HCT116 (cell line): ENCODE data around the gene RAB40C. TPM values are rescaled to one million over a fixed set of nuclear protein-coding genes. Genes with fewer than 3 reads are reported as not detected.

Source experiments
- ATAC-seq: fragments of 200-7000 bp; cut with Tn5 transposase; 2 replicates; pipeline ENCODE4 v1.9.1; 2020; ENCODE audit warnings: mild to moderate bottlenecking, moderate library complexity
- BruUV-seq: library from RNA; stranded (reverse); fragments of 400-500 nt; replicated peaks from 2 replicates; lab custom pipeline; 2021; lab: Mats Ljungman, UMichigan
- CTCF ChIA-PET: fragments of 300-600 bp; sonication (Branson Sonifier 250); formaldehyde crosslinking; loops from one replicate; lab custom pipeline; 2021; ENCODE audit warnings: antibody characterized with exemption; lab: Charles Lee
- POLR2A ChIA-PET: fragments of 300-600, 350-600 bp; sonication (Branson Sonifier 250); formaldehyde crosslinking; loops from one replicate; lab custom pipeline; 2021; ENCODE audit warnings: antibody characterized with exemption; lab: Charles Lee
- RAD21 ChIA-PET, 2 experiments: fragments of 300-600 bp; sonication (Branson Sonifier 250); formaldehyde crosslinking; loops; one replicate each; lab custom pipeline; 2023; ENCODE audit warnings: low total read pairs in 2 of 2; ENCODE audit not compliant: uncharacterized antibody in 2 of 2, unreplicated experiment in 2 of 2, low non-redundant PET in 1 of 2; lab: Charles Lee
- DNase-seq: peaks from one replicate; pipeline ENCODE4 v3.0.0-alpha.2; 2010; ENCODE audit warnings: low read depth, low spot score
- H2AFZ ChIP-seq: fragments of 200-600 bp; shearing (Covaris generic), sonication (generic); 2 replicates; pipeline ENCODE4 v1.6.1; 2017; ENCODE audit warnings: low read depth, mixed run types, mixed read lengths, antibody characterized with exemption, low read length; ENCODE audit not compliant: poor library complexity, severe bottlenecking
- H3K27ac ChIP-seq: 2 replicates; pipeline ENCODE4 v1.5.1; 2012; ENCODE audit warnings: low read depth, low read length
- H3K27me3 ChIP-seq: fragments of 200-600 bp; sonication (generic); 2 replicates; pipeline ENCODE4 v1.6.1; 2016; ENCODE audit warnings: mixed run types, low read length, mixed read lengths; ENCODE audit not compliant: insufficient read depth
- H3K36me3 ChIP-seq, 2 experiments: fragments of 200-500 bp in 1 of 2; fragments of 200-600 bp in 1 of 2; sonication (Bioruptor generic) in 1 of 2; sonication (generic) in 1 of 2; 2 replicates each; pipeline versions ENCODE4 v1.5.1 to v1.6.1; 2014 to 2016; ENCODE audit warnings: low read length in 2 of 2, inconsistent platforms in 1 of 2, mixed read lengths in 1 of 2, mixed run types in 1 of 2; ENCODE audit not compliant: insufficient read depth in 2 of 2, control insufficient read depth in 1 of 2
- H3K4me1 ChIP-seq, 2 experiments: fragments of 200-600 bp in 1 of 2; sonication (generic) in 1 of 2; 2 replicates each; pipeline versions ENCODE4 v1.5.1 to v1.6.1; 2012 to 2017; ENCODE audit warnings: low read length in 2 of 2, inconsistent platforms in 1 of 2, mild to moderate bottlenecking in 1 of 2, mixed read lengths in 1 of 2, mixed run types in 1 of 2, moderate library complexity in 1 of 2; ENCODE audit not compliant: insufficient read depth in 2 of 2, control insufficient read depth in 1 of 2
- H3K4me2 ChIP-seq: fragments of 200-600 bp; sonication (generic); 2 replicates; pipeline ENCODE4 v1.6.1; 2017; ENCODE audit warnings: mixed run types, low read length, mixed read lengths
- H3K4me3 ChIP-seq, 2 experiments: fragments of 200-600 bp in 1 of 2; sonication (generic) in 1 of 2; replicated peaks in 1 of 2; 2 replicates each; pipeline ENCODE4 v1.5.1; 2011 to 2016; ENCODE audit warnings: low read length in 2 of 2, control low read depth in 1 of 2, low read depth in 1 of 2, mild to moderate bottlenecking in 1 of 2, mixed read lengths in 1 of 2, mixed run types in 1 of 2
- H3K79me2 ChIP-seq: fragments of 200-600 bp; sonication (generic); 2 replicates; pipeline ENCODE4 v1.6.1; 2017; ENCODE audit warnings: mild to moderate bottlenecking, mixed run types, low read length, moderate library complexity, mixed read lengths; ENCODE audit not compliant: insufficient read depth
- H3K9ac ChIP-seq: fragments of 200-600 bp; sonication (generic); 2 replicates; pipeline ENCODE4 v1.6.1; 2016; ENCODE audit warnings: low read length, mixed read lengths
- H3K9me2 ChIP-seq: fragments of 200-600 bp; sonication (generic), shearing (Covaris generic); 2 replicates; pipeline ENCODE4 v1.6.1; 2017; ENCODE audit warnings: mixed run types, mild to moderate bottlenecking, moderate library complexity; ENCODE audit not compliant: insufficient read depth
- H3K9me3 ChIP-seq, 2 experiments: fragments of 200-500 bp in 1 of 2; fragments of 200-600 bp in 1 of 2; sonication (Bioruptor generic) in 1 of 2; sonication (generic) in 1 of 2; 2 replicates each; pipeline ENCODE4 v1.6.1; 2014 to 2017; ENCODE audit warnings: low read length in 2 of 2, mixed read lengths in 2 of 2, inconsistent platforms in 1 of 2, low read depth in 1 of 2, mild to moderate bottlenecking in 1 of 2, mixed run types in 1 of 2, moderate library complexity in 1 of 2; ENCODE audit not compliant: control insufficient read depth in 1 of 2, insufficient read depth in 1 of 2
- H4K20me1 ChIP-seq: fragments of 200-600 bp; sonication (generic), shearing (Covaris generic); 2 replicates; pipeline ENCODE4 v1.6.1; 2017; ENCODE audit warnings: mixed run types, mild to moderate bottlenecking, moderate library complexity; ENCODE audit not compliant: insufficient read depth
- CBX3 ChIP-seq: IDR thresholded peaks from 2 replicates; pipeline ENCODE4 v1.6.1; 2012; ENCODE audit warnings: low read depth
- EGR1 ChIP-seq: IDR thresholded peaks from 2 replicates; pipeline ENCODE4 v1.6.1; 2012; ENCODE audit warnings: low read depth
- ELF1 ChIP-seq: IDR thresholded peaks from 2 replicates; pipeline ENCODE4 v1.6.1; 2012; ENCODE audit warnings: low read depth, borderline replicate concordance
- EZH2 ChIP-seq: fragments of 200-600 bp; sonication (generic); IDR thresholded peaks from 2 replicates; pipeline ENCODE4 v1.6.1; 2017; ENCODE audit warnings: antibody characterized with exemption, mixed run types
- EZH2phosphoT487 ChIP-seq: fragments of 200-600 bp; IDR thresholded peaks from 2 replicates; pipeline ENCODE4 v1.6.1; 2018; ENCODE audit warnings: antibody characterized with exemption, borderline replicate concordance
- FOSL1 ChIP-seq: IDR thresholded peaks from 2 replicates; pipeline ENCODE4 v1.6.1; 2012; ENCODE audit warnings: low read depth
- JUND ChIP-seq: IDR thresholded peaks from 2 replicates; pipeline ENCODE4 v1.6.1; 2012
- MAX ChIP-seq: IDR thresholded peaks from 2 replicates; pipeline ENCODE4 v1.6.1; 2012
- POLR2AphosphoS5 ChIP-seq: IDR thresholded peaks from 2 replicates; pipeline ENCODE4 v1.6.1; 2011; ENCODE audit warnings: mild to moderate bottlenecking, low read depth, low read length, moderate library complexity
- RAD21 ChIP-seq: IDR thresholded peaks from 2 replicates; pipeline ENCODE4 v1.6.1; 2012; ENCODE audit warnings: low read depth, mild to moderate bottlenecking
- REST ChIP-seq: IDR thresholded peaks from 2 replicates; pipeline ENCODE4 v1.6.1; 2012; ENCODE audit warnings: low read depth
- SIN3A ChIP-seq: IDR thresholded peaks from 2 replicates; pipeline ENCODE4 v1.6.1; 2012; ENCODE audit warnings: low read depth
- SP1 ChIP-seq: IDR thresholded peaks from 2 replicates; pipeline ENCODE4 v1.6.1; 2012; ENCODE audit warnings: low read depth
- SRF ChIP-seq: IDR thresholded peaks from 2 replicates; pipeline ENCODE4 v1.6.1; 2012; ENCODE audit warnings: low read depth
- TCF7L2 ChIP-seq: IDR thresholded peaks from 2 replicates; pipeline ENCODE4 v1.7.0; 2011; ENCODE audit warnings: borderline replicate concordance, inconsistent platforms; ENCODE audit not compliant: insufficient read depth, insufficient read length; ENCODE audit errors: extremely low read depth
- YY1 ChIP-seq: IDR thresholded peaks from 2 replicates; pipeline ENCODE4 v1.6.1; 2011; ENCODE audit warnings: low read length, low read depth, moderate library complexity, mild to moderate bottlenecking; ENCODE audit not compliant: insufficient replicate concordance; ENCODE audit errors: extremely low read depth
- ZFX ChIP-seq: fragments of 450-650 bp; IDR thresholded peaks from 2 replicates; pipeline ENCODE4 v1.6.1; 2017
- ZNF274 ChIP-seq: fragments of 200-500 bp; sonication (Bioruptor generic); IDR thresholded peaks from 2 replicates; pipeline ENCODE4 v1.6.1; 2014; ENCODE audit warnings: mild to moderate bottlenecking, low read depth, low read length, inconsistent platforms
- intact Hi-C: fragments of 100-400 bp; cut with micrococcal nuclease; formaldehyde crosslinking; loops from 2 replicates; pipeline ENCODE4 v1.10.0; 2022
- total RNA-seq: library from RNA; stranded (reverse); gene quantifications from one replicate; pipeline ENCODE4 v1.2.1, GENCODE V29; 2021; ENCODE audit not compliant: unreplicated experiment
- TF ChIP-seq, protein P1 (sequence below): IDR thresholded peaks from 2 replicates; pipeline ENCODE4 v1.6.1; 2012

Gene RAB40C
- total RNA-seq, 1 experiment from 2014 or later, result 14.1 TPM

DNA sequence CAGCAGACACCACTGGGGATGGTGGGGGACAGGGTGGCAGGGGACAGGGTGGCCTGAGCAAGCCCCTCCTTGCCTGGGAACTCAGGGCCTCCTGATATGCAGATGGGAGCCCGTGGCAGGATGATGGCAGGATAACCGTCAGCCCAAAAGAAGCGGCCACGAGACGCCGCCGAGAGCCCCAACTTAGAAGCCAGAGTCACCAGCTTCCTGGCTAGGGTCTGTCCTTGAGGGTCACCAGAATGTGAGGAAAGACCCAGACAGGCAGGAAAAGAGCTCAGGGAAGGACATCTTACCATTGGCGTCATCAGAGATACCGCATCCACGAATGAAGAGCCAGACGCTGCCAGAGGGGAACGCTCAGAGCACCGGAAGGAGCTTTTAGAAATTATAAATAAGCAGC lies 19.4 kb downstream of the RAB40C start:
- no TSS peak for BruUV-seq
- Histone ChIP-seq H3K4me3 (no peak overlapping the region), H3K36me3 (no peaks in the 10 kb centered on the region), H3K79me2 (no peaks in the 10 kb centered on the region), H3K9me2 (no peaks in the 10 kb centered on the region), H3K4me1 (no peaks in the 10 kb centered on the region), H4K20me1 (no peaks in the 10 kb centered on the region), H3K9me3 (no peaks in the 10 kb centered on the region), H3K27ac (no peak overlapping the region), H3K4me2 (no peak overlapping the region), H2AFZ (no peak overlapping the region), H3K9ac (no peak overlapping the region), H3K27me3 (no peaks in the 10 kb centered on the region)
- DNase-seq, result no peak
- intact Hi-C loops, result no loop called here
- no peak for TF ChIP-seq ELF1
- no peak for TF ChIP-seq POLR2AphosphoS5
- TF ChIP-seq EZH2phosphoT487, result no peak
- no peak for TF ChIP-seq MAX
- ChIA-PET RAD21 (no interaction called here), CTCF (no interaction called here), POLR2A (no interaction called here)
- ATAC-seq, result no peak

- ATAC-seq, result no peak
- H3K4me1 ChIP-seq, result no peaks in the 10 kb centered on the region
- no peak overlapping the region for H2AFZ ChIP-seq
- H3K4me2 ChIP-seq, result no peak overlapping the region
- intact Hi-C loops, result no loop called here
- no peaks in the 10 kb centered on the region for H3K9me3 ChIP-seq
- H4K20me1 ChIP-seq, result no peaks in the 10 kb centered on the region
- H3K79me2 ChIP-seq, result peaks cover 4% of the 10 kb centered on the region; the same call in 1 of the 2 replicates
- no peak overlapping the region for H3K27ac ChIP-seq
- H3K9me2 ChIP-seq, result no peaks in the 10 kb centered on the region
- H3K27me3 ChIP-seq, result no peaks in the 10 kb centered on the region
- H3K9ac ChIP-seq, result no peak overlapping the region
- RAD21 ChIA-PET, result no interaction called here
- no TSS peak for BruUV-seq
- CTCF ChIA-PET, result no interaction called here
- H3K4me3 ChIP-seq, result no peak overlapping the region
- DNase-seq, result no peak
- POLR2A ChIA-PET, result no interaction called here
- H3K36me3 ChIP-seq, result no peaks in the 10 kb centered on the region
- no peak for TF ChIP-seq SP1
- TF ChIP-seq EGR1, result no peak
- no peak for TF ChIP-seq CBX3
- TF ChIP-seq POLR2AphosphoS5, result no peak
- TF ChIP-seq SIN3A, result no peak
- TF ChIP-seq ELF1, result no peak
- no peak for TF ChIP-seq ZNF274
- no peak for TF ChIP-seq TCF7L2
- no peak for TF ChIP-seq SRF
- TF ChIP-seq FOSL1, result no peak
- no peak for TF ChIP-seq JUND
- TF ChIP-seq REST, result no peak
- TF ChIP-seq EZH2phosphoT487, result no peak
- TF ChIP-seq ZFX, result no peak
- TF ChIP-seq RAD21, result no peak
- no peak for TF ChIP-seq YY1
- no peak for TF ChIP-seq EZH2
- TF ChIP-seq, protein P1, sequence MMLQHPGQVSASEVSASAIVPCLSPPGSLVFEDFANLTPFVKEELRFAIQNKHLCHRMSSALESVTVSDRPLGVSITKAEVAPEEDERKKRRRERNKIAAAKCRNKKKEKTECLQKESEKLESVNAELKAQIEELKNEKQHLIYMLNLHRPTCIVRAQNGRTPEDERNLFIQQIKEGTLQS, result no peak
Observed at GRCh38 chr16:609984-610383, 20.1 kb downstream of the RAB40C start.
